H1 (cell line): ENCODE measurements around the gene ATP2B3. TPM values are rescaled to one million over a fixed set of nuclear protein-coding genes. Genes with fewer than 3 reads are reported as not detected.

Experiments used
- CTCF ChIA-PET: fragments of 300-600 bp; sonication (Branson Sonifier 250); formaldehyde crosslinking; loops from one replicate; lab custom pipeline; 2021; ENCODE audit not compliant: partially characterized antibody; lab: Charles Lee
- POLR2A ChIA-PET: fragments of 300-600 bp; sonication (Branson Sonifier 250); formaldehyde crosslinking; loops from one replicate; lab custom pipeline; 2021; ENCODE audit warnings: inconsistent platforms; ENCODE audit not compliant: partially characterized antibody; lab: Charles Lee
- DNase-seq, 2 experiments: peaks; one replicate each; pipeline versions ENCODE4 v3.0.0 to v3.0.0-alpha.2; 2010 to 2022; ENCODE audit warnings: low spot score in 2 of 2, low read depth in 1 of 2, mixed read lengths in 1 of 2
- FAIRE-seq: peaks from 2 replicates; lab custom pipeline; 2011; peaks lifted over from hg19 to GRCh38; lab: Jason Lieb, UNC
- H2AFZ ChIP-seq: 2 replicates; pipeline ENCODE4 v1.8.1; 2012; ENCODE audit warnings: low read length, inconsistent platforms
- H2AK5ac ChIP-seq: 2 replicates; pipeline ENCODE4 v1.6.1; 2013; ENCODE audit warnings: low read depth, low read length
- H2BK120ac ChIP-seq: replicated peaks from 2 replicates; pipeline ENCODE3; 2013; ENCODE audit warnings: low read depth, low read length, inconsistent platforms
- H2BK12ac ChIP-seq: 2 replicates; pipeline ENCODE4 v1.6.1; 2013; ENCODE audit warnings: low read depth, low read length
- H2BK15ac ChIP-seq: 2 replicates; pipeline ENCODE4 v1.6.1; 2013; ENCODE audit warnings: low read length
- H2BK20ac ChIP-seq: 2 replicates; pipeline ENCODE4 v1.6.1; 2013; ENCODE audit warnings: low read length
- H2BK5ac ChIP-seq: 2 replicates; pipeline ENCODE4 v1.6.1; 2013; ENCODE audit warnings: low read depth, low read length
- H3K14ac ChIP-seq: 2 replicates; pipeline ENCODE4 v1.6.1; 2013; ENCODE audit warnings: inconsistent platforms; ENCODE audit not compliant: insufficient read length
- H3K18ac ChIP-seq: 2 replicates; pipeline ENCODE4 v1.6.1; 2013; ENCODE audit warnings: low read length; ENCODE audit errors: extremely low read depth
- H3K23ac ChIP-seq: 2 replicates; pipeline ENCODE4 v1.6.1; 2013; ENCODE audit warnings: inconsistent platforms; ENCODE audit not compliant: insufficient read length
- H3K23me2 ChIP-seq: 2 replicates; pipeline ENCODE4 v1.6.1; 2013; ENCODE audit warnings: low read depth, low read length
- H3K27ac ChIP-seq: 2 replicates; pipeline ENCODE4 v1.6.1; 2011; ENCODE audit warnings: low read depth, low read length, inconsistent platforms
- H3K27me3 ChIP-seq, 4 experiments: replicated peaks in 1 of 4; 1 replicate in 1 of 4; 2 replicates in 3 of 4; pipeline versions ENCODE4 v1.6.1 to v1.8.1; 2011 to 2013; ENCODE audit warnings: low read length in 3 of 4, mild to moderate bottlenecking in 3 of 4, inconsistent platforms in 2 of 4, mixed read lengths in 2 of 4, moderate library complexity in 1 of 4; ENCODE audit not compliant: control insufficient read depth in 3 of 4, insufficient read depth in 3 of 4; ENCODE audit errors: extremely low read depth in 1 of 4
- H3K36me3 ChIP-seq, 4 experiments: 2 replicates each; pipeline versions ENCODE4 v1.6.1 to v1.8.1; 2011 to 2013; ENCODE audit warnings: mild to moderate bottlenecking in 4 of 4, low read length in 3 of 4, moderate library complexity in 2 of 4, control low read depth in 1 of 4, inconsistent platforms in 1 of 4; ENCODE audit not compliant: insufficient read depth in 4 of 4, control insufficient read depth in 2 of 4
- H3K4ac ChIP-seq: replicated peaks from 2 replicates; pipeline ENCODE3; 2013; ENCODE audit warnings: low read length, low read depth, mixed read lengths, inconsistent platforms; ENCODE audit not compliant: insufficient read length
- H3K4me1 ChIP-seq, 4 experiments: replicated peaks in 1 of 4; 1 replicate in 1 of 4; 2 replicates in 3 of 4; pipeline versions ENCODE4 v1.6.1 to v1.8.1; 2011 to 2013; ENCODE audit warnings: low read length in 3 of 4, inconsistent platforms in 2 of 4, mixed read lengths in 1 of 4; ENCODE audit not compliant: insufficient read depth in 4 of 4, control insufficient read depth in 3 of 4
- H3K4me2 ChIP-seq, 2 experiments: 2 replicates each; pipeline versions ENCODE4 v1.6.1 to v1.8.1; 2011 to 2013; ENCODE audit warnings: low read depth in 2 of 2, low read length in 2 of 2, control low read depth in 1 of 2, inconsistent platforms in 1 of 2, mild to moderate bottlenecking in 1 of 2; ENCODE audit not compliant: insufficient read depth in 1 of 2
- H3K4me3 ChIP-seq, 4 experiments: fragments of 200-600, 300-600 bp in 1 of 4; sonication (generic), shearing (Covaris generic), sonication (Bioruptor Twin) in 1 of 4; 2 replicates each; pipeline versions ENCODE4 v1.5.1 to v1.8.1; 2011 to 2016; ENCODE audit warnings: low read length in 4 of 4, low read depth in 3 of 4, control low read depth in 2 of 4, inconsistent platforms in 2 of 4, mild to moderate bottlenecking in 2 of 4, mixed read lengths in 1 of 4, moderate library complexity in 1 of 4; ENCODE audit not compliant: insufficient read depth in 2 of 4; ENCODE audit errors: extremely low read depth in 1 of 4
- H3K56ac ChIP-seq: replicated peaks from 2 replicates; pipeline ENCODE3; 2013; ENCODE audit warnings: low read depth, mild to moderate bottlenecking, mixed read lengths, low read length, inconsistent platforms; ENCODE audit not compliant: insufficient read length
- H3K79me1 ChIP-seq: 2 replicates; pipeline ENCODE4 v1.6.1; 2013; ENCODE audit warnings: low read depth, low read length, control low read depth
- H3K79me2 ChIP-seq, 2 experiments: 2 replicates each; pipeline versions ENCODE4 v1.6.1 to v1.8.1; 2012 to 2013; ENCODE audit warnings: low read length in 2 of 2, mild to moderate bottlenecking in 2 of 2, inconsistent platforms in 1 of 2; ENCODE audit not compliant: insufficient read depth in 2 of 2, control insufficient read depth in 1 of 2
- H3K9ac ChIP-seq, 4 experiments: replicated peaks in 1 of 4; 1 replicate in 1 of 4; 2 replicates in 3 of 4; pipeline versions ENCODE4 v1.6.1 to v1.8.1; 2011 to 2013; ENCODE audit warnings: low read depth in 3 of 4, low read length in 3 of 4, control low read depth in 2 of 4, mild to moderate bottlenecking in 2 of 4, moderate library complexity in 2 of 4, inconsistent platforms in 1 of 4; ENCODE audit errors: extremely low read depth in 1 of 4
- H3K9me3 ChIP-seq, 2 experiments: 2 replicates each; pipeline versions ENCODE4 v1.6.1 to v1.8.1; 2012 to 2013; ENCODE audit warnings: mild to moderate bottlenecking in 2 of 2, moderate library complexity in 2 of 2, control low read depth in 1 of 2, inconsistent platforms in 1 of 2, low read depth in 1 of 2, low read length in 1 of 2, mixed read lengths in 1 of 2; ENCODE audit not compliant: insufficient read depth in 2 of 2
- H4K20me1 ChIP-seq, 2 experiments: replicated peaks in 1 of 2; 2 replicates each; pipeline versions ENCODE3 to v1.8.1; 2011 to 2013; ENCODE audit warnings: inconsistent platforms in 2 of 2, low read length in 2 of 2, mild to moderate bottlenecking in 1 of 2; ENCODE audit not compliant: insufficient read depth in 2 of 2, control insufficient read depth in 1 of 2
- H4K5ac ChIP-seq: 2 replicates; pipeline ENCODE4 v1.6.1; 2013; ENCODE audit warnings: low read length, low read depth, mixed read lengths, inconsistent platforms; ENCODE audit not compliant: insufficient read length
- H4K8ac ChIP-seq: 2 replicates; pipeline ENCODE4 v1.8.0; 2013; ENCODE audit warnings: mild to moderate bottlenecking, moderate library complexity, low read length, inconsistent platforms; ENCODE audit not compliant: insufficient read depth; ENCODE audit errors: extremely low read depth
- H4K91ac ChIP-seq: replicated peaks from 2 replicates; pipeline ENCODE3; 2013; ENCODE audit warnings: low read length, mixed read lengths, inconsistent platforms; ENCODE audit not compliant: insufficient read length
- BCL11A ChIP-seq, 2 experiments: IDR thresholded peaks; one replicate each; pipeline ENCODE4 v1.6.1; 2011; ENCODE audit warnings: low read depth in 2 of 2, low read length in 2 of 2, mild to moderate bottlenecking in 2 of 2
- CEBPB ChIP-seq: IDR thresholded peaks from 2 replicates; pipeline ENCODE4 v1.6.1; 2012; ENCODE audit warnings: low read depth, low read length
- CHD1 ChIP-seq: IDR thresholded peaks from 2 replicates; pipeline ENCODE4 v1.6.1; 2012; ENCODE audit warnings: low read depth, low read length, improper control_type of control experiment
- CHD2 ChIP-seq: IDR thresholded peaks from 2 replicates; pipeline ENCODE4 v1.6.1; 2012; ENCODE audit warnings: low read length, improper control_type of control experiment
- EZH2 ChIP-seq: fragments of 200-600 bp; sonication (generic); IDR thresholded peaks from 2 replicates; pipeline ENCODE4 v1.7.1; 2012; ENCODE audit warnings: low read depth, mild to moderate bottlenecking, moderate library complexity, low read length, inconsistent platforms; ENCODE audit not compliant: severe bottlenecking
- MAFK ChIP-seq: IDR thresholded peaks from 2 replicates; pipeline ENCODE4 v1.6.1; 2012; ENCODE audit warnings: low read depth, mild to moderate bottlenecking, improper control_type of control experiment, low read length
- POLR2AphosphoS5 ChIP-seq: IDR thresholded peaks from 2 replicates; pipeline ENCODE4 v1.6.1; 2011; ENCODE audit warnings: low read depth, low read length
- RAD21 ChIP-seq, 2 experiments: IDR thresholded peaks in 1 of 2; conservative IDR thresholded peaks in 1 of 2; 2 replicates each; pipeline ENCODE4 v1.6.1; 2011; ENCODE audit warnings: low read depth in 2 of 2, low read length in 2 of 2, improper control_type of control experiment in 1 of 2, inconsistent platforms in 1 of 2, mild to moderate bottlenecking in 1 of 2, moderate library complexity in 1 of 2
- SAP30 ChIP-seq: fragments of 300-600 bp; sonication (generic); IDR thresholded peaks from 2 replicates; pipeline ENCODE4 v1.7.1; 2012; ENCODE audit warnings: low read length, moderate library complexity, mild to moderate bottlenecking, inconsistent platforms; ENCODE audit not compliant: insufficient read depth, insufficient replicate concordance
- SP2 ChIP-seq: IDR thresholded peaks from 2 replicates; pipeline ENCODE4 v1.6.1; 2012; ENCODE audit warnings: mild to moderate bottlenecking, low read length, inconsistent platforms
- TCF12 ChIP-seq: IDR thresholded peaks from 2 replicates; pipeline ENCODE4 v1.6.1; 2011; ENCODE audit warnings: low read depth, mild to moderate bottlenecking, low read length
- WGBS, 2 experiments: shearing (Covaris generic) in 1 of 2; methylation state at CpG; one replicate each; pipeline versions ENCODE4 v1.1.6 to v1.1.7; 2013 to 2015; ENCODE audit warnings: low lambda C conversion rate in 2 of 2, mixed read lengths in 2 of 2, inconsistent platforms in 1 of 2, low coverage in 1 of 2, missing lambda C conversion rate in 1 of 2; ENCODE audit not compliant: insufficient replicate concordance in 2 of 2, insufficient coverage in 1 of 2, insufficient read length in 1 of 2; ENCODE audit errors: extremely low coverage in 1 of 2, missing lambda C conversion rate in 1 of 2; 5-methylcytosine and 5-hydroxymethylcytosine counted together
- polyA plus RNA-seq, 7 experiments: library from polyadenylated mRNA; depleted of rRNA in 3 of 7; stranded (reverse) in 5 of 7; unstranded in 2 of 7; fragments of >200 nt in 5 of 7; fragments of 200-250 nt in 2 of 7; gene quantifications; 1 replicate in 5 of 7; 2 replicates in 1 of 7; 4 replicates in 1 of 7; pipeline versions ENCODE4 v1.2.1 to v1.2.3, GENCODE V29; 2011 to 2013; ENCODE audit warnings: missing spikeins in 2 of 7, mixed read lengths in 2 of 7
- total RNA-seq: library from RNA; stranded (reverse); fragmentation: NEBNext Ultra II Directional; extraction: Animal tissue kit (Norgen Biotek cat#: 25700); gene quantifications from 2 replicates; pipeline ENCODE4 v1.2.1, GENCODE V29; 2021
- TF ChIP-seq, protein P1 (sequence below): IDR thresholded peaks from 2 replicates; pipeline ENCODE4 v1.6.1; 2011; ENCODE audit warnings: low read length, improper control_type of control experiment

Gene ATP2B3
- total and polyA plus RNA-seq, 2 of the 8 experiments (the other 6 are each of a cell fraction or from before 2014, with no cell fraction given) = 0.14 to 0.19 TPM

DNA sequence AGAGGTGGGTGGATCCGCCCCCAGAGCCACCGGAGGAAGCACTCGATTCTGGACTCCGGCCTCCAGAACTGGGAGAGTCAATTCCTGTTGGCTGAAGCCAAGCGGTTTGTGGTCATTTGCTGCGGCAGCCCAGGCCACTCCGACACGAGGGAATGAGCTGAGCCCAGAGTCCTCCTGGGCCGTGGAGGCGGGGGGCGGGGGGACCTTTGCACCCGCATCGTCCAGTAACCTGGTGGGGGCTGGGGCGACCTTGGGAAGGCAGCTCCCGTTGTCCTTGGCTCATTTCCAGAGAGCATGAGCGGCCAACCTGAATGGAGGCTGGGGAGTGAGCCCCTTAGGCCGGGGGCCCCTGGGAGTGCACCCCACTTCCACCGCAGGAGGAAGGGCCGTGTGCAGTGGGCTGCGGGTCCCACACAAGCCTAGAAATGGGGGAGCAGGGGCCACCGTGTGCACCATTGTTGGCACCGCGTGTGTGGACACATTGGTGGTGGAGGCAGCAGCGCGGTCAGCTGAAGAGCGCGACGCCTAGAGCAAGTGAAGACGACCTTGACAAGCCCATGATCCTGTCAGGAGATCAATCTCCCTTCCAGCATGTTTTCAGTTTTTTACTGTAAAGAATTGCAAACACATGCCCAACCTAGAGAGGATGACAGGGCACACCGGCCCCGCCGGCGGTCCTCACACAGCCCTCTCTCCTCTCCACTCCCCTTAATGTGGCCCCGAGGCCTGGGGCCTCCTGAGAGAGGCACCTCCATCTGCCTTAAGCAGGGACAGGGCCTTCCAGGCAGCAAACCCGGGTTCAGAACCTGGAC, 109.6 kb downstream of the ATP2B3 start:
- Histone ChIP-seq H3K4me3 (no peak overlapping the region), H3K14ac (no peak overlapping the region), H3K4me1 (peaks cover 0 to 3% (median 0%) of the 10 kb centered on the region in 4 experiments; a peak in 1 of 7 replicates), H4K8ac (no peak overlapping the region), H3K56ac (no peak overlapping the region), H3K9ac (no peak overlapping the region), H2BK20ac (no peak overlapping the region), H2AK5ac (no peak overlapping the region), H3K18ac (no peak overlapping the region), H3K4me2 (no peak overlapping the region), H3K27me3 (no peaks in the 10 kb centered on the region), H3K36me3 (no peaks in the 10 kb centered on the region), H2BK15ac (no peak overlapping the region), H3K23me2 (no peaks in the 10 kb centered on the region), H2BK12ac (no peak overlapping the region), H3K4ac (no peak overlapping the region), H2AFZ (no peak overlapping the region), H3K23ac (no peak overlapping the region), H3K9me3 (no peaks in the 10 kb centered on the region), H3K79me1 (no peaks in the 10 kb centered on the region), H3K79me2 (no peaks in the 10 kb centered on the region), H2BK5ac (no peak overlapping the region), H4K20me1 (no peaks in the 10 kb centered on the region), H4K91ac (no peak overlapping the region), H4K5ac (no peak overlapping the region), H2BK120ac (no peak overlapping the region), H3K27ac (no peak overlapping the region)
- FAIRE-seq (no peak), DNase-seq (no peak)
- ChIA-PET CTCF (interaction anchor here (0.9 to 3.0 kb wide), 4 partner anchors 9 to 155 kb away, joined by 3 to 14 read pairs (median 4); no protein-coding TSS in a partner anchor), POLR2A (no interaction called here)
- WGBS, 2 experiments = 98% methylated on average over 6 of the region's 35 CpGs; no CpG with 5 or more reads in 1 of the 2 experiments
- TF ChIP-seq CEBPB = no peak
- no peak for TF ChIP-seq POLR2AphosphoS5
- TF ChIP-seq CHD2 = no peak
- no peak for TF ChIP-seq MAFK
- no peak for TF ChIP-seq EZH2
- TF ChIP-seq, protein P1, sequence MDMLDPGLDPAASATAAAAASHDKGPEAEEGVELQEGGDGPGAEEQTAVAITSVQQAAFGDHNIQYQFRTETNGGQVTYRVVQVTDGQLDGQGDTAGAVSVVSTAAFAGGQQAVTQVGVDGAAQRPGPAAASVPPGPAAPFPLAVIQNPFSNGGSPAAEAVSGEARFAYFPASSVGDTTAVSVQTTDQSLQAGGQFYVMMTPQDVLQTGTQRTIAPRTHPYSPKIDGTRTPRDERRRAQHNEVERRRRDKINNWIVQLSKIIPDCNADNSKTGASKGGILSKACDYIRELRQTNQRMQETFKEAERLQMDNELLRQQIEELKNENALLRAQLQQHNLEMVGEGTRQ = no peak
- TF ChIP-seq CHD1 = no peak
- TF ChIP-seq BCL11A (IDR thresholded peaks at IDR 0.05; ENCODE audit: low read depth in 2 of 2, low read length in 2 of 2) = no peak
- no peak for TF ChIP-seq SP2
- TF ChIP-seq SAP30 = no peak
- no peak for TF ChIP-seq RAD21 (IDR thresholded peaks at IDR 0.05 in 1 of 2, conservative IDR thresholded peaks at IDR 0.05 in 1 of 2; ENCODE audit: low read depth in 2 of 2, low read length in 2 of 2)
- TF ChIP-seq TCF12 = no peak
